KMS-11 (cell line): ENCODE measurements around the gene ZNF518B.

ENCODE experiments used
- H2AFZ ChIP-seq: fragments of 200-600 bp; sonication (generic); 2 replicates; pipeline ENCODE4 v1.6.1; 2016; ENCODE audit warnings: antibody characterized with exemption, mixed run types, low read depth
- H3K27ac ChIP-seq: fragments of 200-600 bp; sonication (generic); 2 replicates; pipeline ENCODE4 v1.6.1; 2016; ENCODE audit warnings: mild to moderate bottlenecking, mixed run types
- H3K27me3 ChIP-seq: fragments of 200-600 bp; sonication (generic); 2 replicates; pipeline ENCODE4 v1.6.1; 2017; ENCODE audit warnings: mild to moderate bottlenecking, low read depth, mixed run types, moderate library complexity; ENCODE audit not compliant: insufficient read depth
- H3K36me3 ChIP-seq: fragments of 200-600 bp; sonication (generic); 2 replicates; pipeline ENCODE4 v1.6.1; 2017; ENCODE audit warnings: mild to moderate bottlenecking, mixed run types; ENCODE audit not compliant: insufficient read depth
- H3K4me1 ChIP-seq: fragments of 200-600 bp; sonication (generic); 2 replicates; pipeline ENCODE4 v1.6.1; 2016; ENCODE audit warnings: mild to moderate bottlenecking, low read depth, mixed run types; ENCODE audit not compliant: poor library complexity, severe bottlenecking
- H3K4me2 ChIP-seq: fragments of 200-600 bp; sonication (generic); 2 replicates; pipeline ENCODE4 v1.7.0; 2016; ENCODE audit warnings: mild to moderate bottlenecking, mixed run types
- H3K4me3 ChIP-seq: fragments of 200-600 bp; sonication (generic); IDR thresholded peaks from 2 replicates; pipeline ENCODE4 v1.6.1; 2017; ENCODE audit warnings: low read depth, low read length, mixed read lengths; ENCODE audit not compliant: insufficient read depth
- H3K79me2 ChIP-seq: fragments of 200-600 bp; sonication (generic); 2 replicates; pipeline ENCODE4 v1.6.1; 2016; ENCODE audit warnings: low read depth, mixed run types; ENCODE audit not compliant: insufficient read depth
- H3K9ac ChIP-seq: fragments of 200-600 bp; sonication (generic); 2 replicates; pipeline ENCODE4 v1.6.1; 2016; ENCODE audit warnings: mild to moderate bottlenecking, mixed run types
- H4K20me1 ChIP-seq: fragments of 200-600 bp; sonication (generic); 2 replicates; pipeline ENCODE4 v1.6.1; 2016; ENCODE audit warnings: mild to moderate bottlenecking, mixed run types; ENCODE audit not compliant: insufficient read depth
- TF ChIP-seq, protein P1 (sequence below): fragments of 200-600 bp; sonication (generic); conservative IDR thresholded peaks from 2 replicates; pipeline ENCODE4 v1.6.1; 2017; ENCODE audit warnings: low read depth, mild to moderate bottlenecking, antibody characterized with exemption, low read length, moderate library complexity, mixed read lengths

The ZNF518B gene, protein sequence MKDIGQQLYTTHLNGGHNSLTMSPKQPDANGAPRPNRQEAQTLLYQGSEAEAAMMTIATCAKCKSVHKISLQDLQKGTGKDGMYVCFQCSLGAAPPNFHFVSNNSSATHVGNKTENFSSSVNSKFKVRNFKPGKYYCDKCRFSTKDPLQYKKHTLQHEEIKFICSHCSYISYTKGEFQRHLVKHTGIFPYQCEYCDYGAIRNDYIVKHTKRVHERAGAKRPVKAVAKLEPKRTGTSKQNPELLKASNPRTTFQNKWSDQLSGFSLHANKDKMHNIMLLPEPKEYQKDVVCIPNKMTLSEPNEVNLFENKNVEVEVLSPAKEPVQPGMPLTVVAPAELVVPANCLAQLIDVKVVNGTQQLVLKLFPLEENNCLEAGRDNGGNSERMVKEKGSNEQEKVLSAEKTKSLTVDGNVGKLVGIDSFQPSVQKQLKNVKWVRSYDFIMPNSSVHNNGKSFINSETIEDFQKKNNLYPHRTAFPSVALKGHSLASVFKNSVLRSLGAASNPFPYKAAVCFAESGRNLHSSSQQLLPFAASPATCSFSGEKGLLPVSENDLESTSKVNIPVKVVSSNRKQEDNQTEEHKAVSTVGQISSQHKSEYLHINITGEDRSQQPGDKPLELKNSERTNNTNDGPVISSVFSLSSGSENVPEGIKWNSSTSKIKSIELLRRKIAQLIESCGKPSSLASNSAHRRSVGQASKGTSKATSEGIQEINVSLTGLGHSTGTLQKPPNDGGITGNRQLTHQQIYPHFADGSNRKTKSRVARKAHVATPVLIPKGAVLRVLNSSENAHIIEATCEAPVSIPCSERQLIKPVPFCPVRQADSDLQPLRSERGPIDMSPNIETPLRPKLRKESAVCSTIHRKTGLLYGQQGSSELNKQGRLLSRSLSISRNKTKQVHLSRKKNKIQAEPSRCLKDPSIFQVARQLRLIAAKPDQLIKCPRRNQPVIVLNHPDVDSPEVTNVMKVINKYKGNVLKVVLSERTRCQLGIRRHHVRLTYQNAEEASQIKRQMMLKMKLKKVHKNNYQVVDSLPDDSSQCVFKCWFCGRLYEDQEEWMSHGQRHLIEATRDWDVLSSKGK

DNA sequence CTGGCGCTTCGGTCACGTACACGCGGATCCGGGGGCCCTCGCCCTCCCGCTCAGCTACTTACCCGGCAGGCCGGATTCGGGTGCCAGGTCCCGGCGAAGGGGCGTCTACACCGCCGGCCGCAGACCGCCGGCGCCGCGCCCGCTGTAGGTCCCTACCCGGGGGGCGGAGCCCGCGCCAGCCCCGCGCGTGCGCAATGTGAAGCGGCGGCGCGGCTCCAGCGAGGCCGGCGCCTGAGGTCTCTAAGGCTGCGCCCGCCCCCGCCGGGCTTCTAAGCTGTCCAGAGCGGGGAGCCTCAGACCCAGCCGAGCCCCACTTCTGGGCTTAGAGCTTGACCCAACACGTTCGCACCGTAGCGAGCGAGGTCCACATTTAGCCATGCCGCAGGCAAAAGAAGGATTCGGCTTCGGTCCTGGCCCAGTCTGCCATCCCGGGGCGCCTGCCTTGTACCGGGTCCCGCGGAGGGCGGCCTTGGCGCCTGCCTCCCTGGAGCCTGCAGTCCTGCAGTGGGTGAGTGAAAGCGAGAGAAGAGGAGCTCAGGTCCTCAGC, at the start of gene ZNF518B:
Gene ZNF518B (minus strand): TSS at position 172 of the 547 bp plus-strand sequence. CDS start 11,098 bp downstream, outside the sequence.
- Histone ChIP-seq H3K27me3 (no peaks in the 10 kb centered on the region), H3K27ac (no peak within 1 kb of the TSS), H2AFZ (peak within 1 kb of the TSS; percentile 88), H3K36me3 (no peaks in the 10 kb centered on the region), H3K4me2 (peak within 1 kb of the TSS; percentile 36; the same call in 1 of the 2 replicates), H3K79me2 (no peaks in the 10 kb centered on the region), H3K9ac (peak within 1 kb of the TSS; percentile 9; the same call in 1 of the 2 replicates), H3K4me3 (no peak within 1 kb of the TSS), H4K20me1 (no peaks in the 10 kb centered on the region), H3K4me1 (peaks cover 3% of the 10 kb centered on the region)
- TF ChIP-seq, protein P1, sequence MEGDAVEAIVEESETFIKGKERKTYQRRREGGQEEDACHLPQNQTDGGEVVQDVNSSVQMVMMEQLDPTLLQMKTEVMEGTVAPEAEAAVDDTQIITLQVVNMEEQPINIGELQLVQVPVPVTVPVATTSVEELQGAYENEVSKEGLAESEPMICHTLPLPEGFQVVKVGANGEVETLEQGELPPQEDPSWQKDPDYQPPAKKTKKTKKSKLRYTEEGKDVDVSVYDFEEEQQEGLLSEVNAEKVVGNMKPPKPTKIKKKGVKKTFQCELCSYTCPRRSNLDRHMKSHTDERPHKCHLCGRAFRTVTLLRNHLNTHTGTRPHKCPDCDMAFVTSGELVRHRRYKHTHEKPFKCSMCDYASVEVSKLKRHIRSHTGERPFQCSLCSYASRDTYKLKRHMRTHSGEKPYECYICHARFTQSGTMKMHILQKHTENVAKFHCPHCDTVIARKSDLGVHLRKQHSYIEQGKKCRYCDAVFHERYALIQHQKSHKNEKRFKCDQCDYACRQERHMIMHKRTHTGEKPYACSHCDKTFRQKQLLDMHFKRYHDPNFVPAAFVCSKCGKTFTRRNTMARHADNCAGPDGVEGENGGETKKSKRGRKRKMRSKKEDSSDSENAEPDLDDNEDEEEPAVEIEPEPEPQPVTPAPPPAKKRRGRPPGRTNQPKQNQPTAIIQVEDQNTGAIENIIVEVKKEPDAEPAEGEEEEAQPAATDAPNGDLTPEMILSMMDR: no peak

DNA sequence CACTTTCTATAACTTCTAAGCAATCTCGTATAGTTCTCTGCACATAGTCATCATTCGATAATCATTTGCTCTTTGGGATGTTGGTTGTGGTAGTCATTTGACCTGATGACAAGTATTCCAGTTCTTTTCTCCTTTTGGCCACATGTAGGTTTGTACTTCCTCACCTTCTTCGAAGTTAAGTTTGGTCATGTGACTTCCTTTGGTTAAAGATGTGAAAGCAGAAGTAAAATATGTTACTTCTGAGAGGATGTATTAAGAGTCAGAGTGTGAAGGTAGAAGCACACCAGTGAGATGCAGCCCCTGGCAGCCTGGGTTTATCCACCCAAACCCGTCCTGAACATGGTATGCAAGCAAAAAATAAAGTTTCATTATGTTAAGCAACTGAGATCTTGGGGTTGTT, 48.9 kb upstream of the ZNF518B start:
- TF ChIP-seq, protein P1: no peak
- no peak overlapping the region for H3K27ac ChIP-seq
- no peaks in the 10 kb centered on the region for H4K20me1 ChIP-seq

DNA sequence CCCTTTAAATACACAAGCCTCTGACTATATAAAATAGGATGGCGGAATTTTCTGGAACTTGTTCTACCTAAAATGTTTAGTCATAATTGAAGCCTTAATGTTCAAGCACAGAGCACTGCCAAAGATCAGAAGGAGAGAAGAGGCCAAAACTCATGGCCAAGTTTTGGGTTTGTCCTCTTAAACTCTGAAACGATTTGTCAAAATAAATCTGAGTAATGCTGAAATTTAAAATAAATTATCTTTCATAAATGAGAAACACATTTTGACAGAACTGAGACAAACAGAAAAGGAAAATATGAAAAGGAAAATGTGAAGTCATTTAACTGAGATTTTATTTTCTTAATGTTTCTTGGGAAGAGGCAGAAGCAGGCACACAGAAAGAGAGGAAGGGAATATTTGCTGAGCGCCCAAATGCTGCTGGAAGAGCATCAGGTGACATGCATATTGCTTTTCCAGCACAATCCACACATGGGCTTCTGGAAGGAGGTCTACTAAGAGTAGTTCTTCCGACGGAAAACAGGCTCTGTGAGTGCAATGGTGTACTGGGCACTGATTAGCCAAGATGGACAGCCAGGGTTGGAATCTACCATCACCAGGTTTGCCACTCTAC, 47.4 kb upstream of the ZNF518B start:
- TF ChIP-seq, protein P1: no peak
- no peaks in the 10 kb centered on the region for H3K79me2 ChIP-seq
- no peaks in the 10 kb centered on the region for H3K27me3 ChIP-seq
- no peaks in the 10 kb centered on the region for H4K20me1 ChIP-seq
- no peak overlapping the region for H3K4me2 ChIP-seq
- H2AFZ ChIP-seq: no peak overlapping the region
- H3K27ac ChIP-seq: no peak overlapping the region
- H3K4me1 ChIP-seq: no peaks in the 10 kb centered on the region
- no peak overlapping the region for H3K9ac ChIP-seq
- H3K36me3 ChIP-seq: no peaks in the 10 kb centered on the region
- no peak overlapping the region for H3K4me3 ChIP-seq

More for the DNA sequence above, 48.9 kb upstream of the ZNF518B start:
- Histone ChIP-seq H3K27me3 (no peaks in the 10 kb centered on the region), H3K36me3 (no peaks in the 10 kb centered on the region), H3K4me2 (no peak overlapping the region), H3K4me3 (no peak overlapping the region), H3K4me1 (no peaks in the 10 kb centered on the region), H2AFZ (no peak overlapping the region), H3K9ac (no peak overlapping the region), H3K79me2 (no peaks in the 10 kb centered on the region)

GRCh38 chr4:10502717-10503116, 45.5 kb upstream of the ZNF518B start:
- no peak overlapping the region for H2AFZ ChIP-seq
- no peak overlapping the region for H3K27ac ChIP-seq
- H3K4me2 ChIP-seq: no peak overlapping the region
- H3K36me3 ChIP-seq: no peaks in the 10 kb centered on the region
- no peaks in the 10 kb centered on the region for H4K20me1 ChIP-seq
- H3K79me2 ChIP-seq: no peaks in the 10 kb centered on the region
- H3K4me3 ChIP-seq: no peak overlapping the region
- no peak overlapping the region for H3K9ac ChIP-seq
- TF ChIP-seq, protein P1: no peak
- H3K4me1 ChIP-seq: no peaks in the 10 kb centered on the region
- no peaks in the 10 kb centered on the region for H3K27me3 ChIP-seq
